ENCODE results near the gene GALM.
A peak's percentile ranks its signal among the peaks of the same experiment; 100 is the strongest.
"Not testable (repeated sequence)": the region's sequence is repeated elsewhere in the genome, so short reads cannot be mapped to it uniquely, and the experiment has no call there.

GALM gene

GRCh38 chr2:38665854-38666555 lies at the start of gene GALM:
Gene GALM (plus strand): TSS chr2:38666114. CDS start chr2:38666162, 48 bp downstream.
- peak; percentile 95 for DNase-seq

- DNase-seq = no peak
Measured at GRCh38 chr2:38617301-38617700, 48.6 kb upstream of the GALM start.

GRCh38 chr2:38619458-38620164 lies 46.3 kb upstream of the GALM start:
- peak; percentile 43 for DNase-seq

GRCh38 chr2:38620282-38620977 lies 45.5 kb upstream of the GALM start:
- DNase-seq = no peak

- no peak for DNase-seq
Measured at GRCh38 chr2:38621018-38621417, 44.9 kb upstream of the GALM start.

- no peak for DNase-seq
Measured at GRCh38 chr2:38622210-38622609, 43.7 kb upstream of the GALM start.

- no peak for DNase-seq
Measured at GRCh38 chr2:38626326-38627035, 39.4 kb upstream of the GALM start.

- no peak for DNase-seq
Measured at GRCh38 chr2:38627391-38627790, 38.5 kb upstream of the GALM start.

GRCh38 chr2:38629684-38630083 lies 36.2 kb upstream of the GALM start:
- no peak for DNase-seq

- no peak for DNase-seq
Measured at GRCh38 chr2:38631976-38632375, 33.9 kb upstream of the GALM start.

GRCh38 chr2:38632980-38633379 lies 32.9 kb upstream of the GALM start:
- no peak for DNase-seq

- DNase-seq = no peak
Measured at GRCh38 chr2:38633895-38634294, 32.0 kb upstream of the GALM start.

GRCh38 chr2:38634684-38635083 lies 31.2 kb upstream of the GALM start:
- DNase-seq = no peak

- no peak for DNase-seq
Measured at GRCh38 chr2:38635139-38635538, 30.8 kb upstream of the GALM start.

- DNase-seq = no peak
Measured at GRCh38 chr2:38636069-38636468, 29.8 kb upstream of the GALM start.

- DNase-seq = not testable (repeated sequence)
Measured at GRCh38 chr2:38642373-38643017, 23.4 kb upstream of the GALM start.

GRCh38 chr2:38643021-38643671 lies 22.8 kb upstream of the GALM start:
- DNase-seq = no peak

GRCh38 chr2:38643683-38644511 lies 22.0 kb upstream of the GALM start:
- DNase-seq = not testable (repeated sequence)

- no peak for DNase-seq
Measured at GRCh38 chr2:38648107-38648761, 17.7 kb upstream of the GALM start.

GRCh38 chr2:38649176-38649728 lies 16.7 kb upstream of the GALM start:
- no peak for DNase-seq

Data from EL (cell line).